Stimulated activated CD4-positive, alpha-beta T cell treated with anti-CD3 and anti-CD28 coated beads, Interleukin-4, amount 100 ng/mL, for 4 hours (primary cell): ENCODE results near the gene ZRANB1.
A peak's percentile ranks its signal among the peaks of the same experiment; 100 is the strongest.
"Not testable (repeated sequence)": the region's sequence is repeated elsewhere in the genome, so short reads cannot be mapped to it uniquely, and the experiment has no call there.

Experiments
- DNase-seq, 2 experiments: peaks; one replicate each; pipeline ENCODE4 v3.0.0-alpha.2; 2020

The ZRANB1 gene

GRCh38 chr10:124941823-124942222 lies at the start of gene ZRANB1:
TSS of gene ZRANB1 (plus strand) at chr10:124942123. CDS start at chr10:124942494, 371 bp downstream.
- DNase-seq: no peak

- DNase-seq: no peak
These were observed 49.0 kb upstream of the ZRANB1 start for GRCh38 chr10:124892905-124893304.

GRCh38 chr10:124894569-124895215 lies 47.2 kb upstream of the ZRANB1 start:
- no peak for DNase-seq

GRCh38 chr10:124896751-124897150 lies 45.2 kb upstream of the ZRANB1 start:
- DNase-seq: no peak

- no peak for DNase-seq
These were observed 43.5 kb upstream of the ZRANB1 start for GRCh38 chr10:124898471-124898870.

GRCh38 chr10:124899151-124899550 lies 42.8 kb upstream of the ZRANB1 start:
- DNase-seq: no peak

GRCh38 chr10:124902462-124902861 lies 39.5 kb upstream of the ZRANB1 start:
- DNase-seq: no peak

GRCh38 chr10:124903111-124903510 lies 38.8 kb upstream of the ZRANB1 start:
- DNase-seq: no peak

- DNase-seq: no peak
These were observed 37.1 kb upstream of the ZRANB1 start for GRCh38 chr10:124904796-124905195.

- no peak for DNase-seq
These were observed 35.3 kb upstream of the ZRANB1 start for GRCh38 chr10:124906551-124907001.

- no peak for DNase-seq
These were observed 32.4 kb upstream of the ZRANB1 start for GRCh38 chr10:124909563-124909962.

GRCh38 chr10:124911124-124912067 lies 30.5 kb upstream of the ZRANB1 start:
- no peak for DNase-seq

GRCh38 chr10:124912101-124912886 lies 29.6 kb upstream of the ZRANB1 start:
- no peak for DNase-seq

GRCh38 chr10:124913167-124913566 lies 28.8 kb upstream of the ZRANB1 start:
- DNase-seq: no peak

- DNase-seq: not testable (repeated sequence)
These were observed 27.5 kb upstream of the ZRANB1 start for GRCh38 chr10:124914398-124914797.

- no peak for DNase-seq
These were observed 25.8 kb upstream of the ZRANB1 start for GRCh38 chr10:124916098-124916584.

GRCh38 chr10:124916585-124917427 lies 25.1 kb upstream of the ZRANB1 start:
- DNase-seq: peak; percentile 94 to 98

GRCh38 chr10:124917428-124918190 lies 24.3 kb upstream of the ZRANB1 start:
- DNase-seq: peak; percentile 21 to 27

- no peak for DNase-seq
These were observed 23.6 kb upstream of the ZRANB1 start for GRCh38 chr10:124918191-124918830.

- no peak for DNase-seq
These were observed 23.0 kb upstream of the ZRANB1 start for GRCh38 chr10:124918906-124919305.

- DNase-seq: no peak
These were observed 20.7 kb upstream of the ZRANB1 start for GRCh38 chr10:124921261-124921660.
